H1 (cell line): ENCODE data around the gene DYSF. TPM values are rescaled to one million over a fixed set of nuclear protein-coding genes. Genes with fewer than 3 reads are reported as not detected.

Source experiments
- CTCF ChIA-PET: fragments of 300-600 bp; sonication (Branson Sonifier 250); formaldehyde crosslinking; loops from one replicate; lab custom pipeline; 2021; ENCODE audit not compliant: partially characterized antibody; lab: Charles Lee
- POLR2A ChIA-PET: fragments of 300-600 bp; sonication (Branson Sonifier 250); formaldehyde crosslinking; loops from one replicate; lab custom pipeline; 2021; ENCODE audit warnings: inconsistent platforms; ENCODE audit not compliant: partially characterized antibody; lab: Charles Lee
- DNase-seq, 2 experiments: peaks; one replicate each; pipeline versions ENCODE4 v3.0.0 to v3.0.0-alpha.2; 2010 to 2022; ENCODE audit warnings: low spot score in 2 of 2, low read depth in 1 of 2, mixed read lengths in 1 of 2
- FAIRE-seq: peaks from 2 replicates; lab custom pipeline; 2011; peaks lifted over from hg19 to GRCh38; lab: Jason Lieb, UNC
- H2AFZ ChIP-seq: 2 replicates; pipeline ENCODE4 v1.8.1; 2012; ENCODE audit warnings: low read length, inconsistent platforms
- H2AK5ac ChIP-seq: 2 replicates; pipeline ENCODE4 v1.6.1; 2013; ENCODE audit warnings: low read depth, low read length
- H2BK120ac ChIP-seq: replicated peaks from 2 replicates; pipeline ENCODE3; 2013; ENCODE audit warnings: low read depth, low read length, inconsistent platforms
- H2BK12ac ChIP-seq: 2 replicates; pipeline ENCODE4 v1.6.1; 2013; ENCODE audit warnings: low read depth, low read length
- H2BK15ac ChIP-seq: 2 replicates; pipeline ENCODE4 v1.6.1; 2013; ENCODE audit warnings: low read length
- H2BK20ac ChIP-seq: 2 replicates; pipeline ENCODE4 v1.6.1; 2013; ENCODE audit warnings: low read length
- H2BK5ac ChIP-seq: 2 replicates; pipeline ENCODE4 v1.6.1; 2013; ENCODE audit warnings: low read depth, low read length
- H3K14ac ChIP-seq: 2 replicates; pipeline ENCODE4 v1.6.1; 2013; ENCODE audit warnings: inconsistent platforms; ENCODE audit not compliant: insufficient read length
- H3K18ac ChIP-seq: 2 replicates; pipeline ENCODE4 v1.6.1; 2013; ENCODE audit warnings: low read length; ENCODE audit errors: extremely low read depth
- H3K23ac ChIP-seq: 2 replicates; pipeline ENCODE4 v1.6.1; 2013; ENCODE audit warnings: inconsistent platforms; ENCODE audit not compliant: insufficient read length
- H3K23me2 ChIP-seq: 2 replicates; pipeline ENCODE4 v1.6.1; 2013; ENCODE audit warnings: low read depth, low read length
- H3K27ac ChIP-seq: 2 replicates; pipeline ENCODE4 v1.6.1; 2011; ENCODE audit warnings: low read depth, low read length, inconsistent platforms
- H3K27me3 ChIP-seq, 4 experiments: replicated peaks in 1 of 4; 1 replicate in 1 of 4; 2 replicates in 3 of 4; pipeline versions ENCODE4 v1.6.1 to v1.8.1; 2011 to 2013; ENCODE audit warnings: low read length in 3 of 4, mild to moderate bottlenecking in 3 of 4, inconsistent platforms in 2 of 4, mixed read lengths in 2 of 4, moderate library complexity in 1 of 4; ENCODE audit not compliant: control insufficient read depth in 3 of 4, insufficient read depth in 3 of 4; ENCODE audit errors: extremely low read depth in 1 of 4
- H3K36me3 ChIP-seq, 4 experiments: 2 replicates each; pipeline versions ENCODE4 v1.6.1 to v1.8.1; 2011 to 2013; ENCODE audit warnings: mild to moderate bottlenecking in 4 of 4, low read length in 3 of 4, moderate library complexity in 2 of 4, control low read depth in 1 of 4, inconsistent platforms in 1 of 4; ENCODE audit not compliant: insufficient read depth in 4 of 4, control insufficient read depth in 2 of 4
- H3K4ac ChIP-seq: replicated peaks from 2 replicates; pipeline ENCODE3; 2013; ENCODE audit warnings: low read length, low read depth, mixed read lengths, inconsistent platforms; ENCODE audit not compliant: insufficient read length
- H3K4me1 ChIP-seq, 4 experiments: replicated peaks in 1 of 4; 1 replicate in 1 of 4; 2 replicates in 3 of 4; pipeline versions ENCODE4 v1.6.1 to v1.8.1; 2011 to 2013; ENCODE audit warnings: low read length in 3 of 4, inconsistent platforms in 2 of 4, mixed read lengths in 1 of 4; ENCODE audit not compliant: insufficient read depth in 4 of 4, control insufficient read depth in 3 of 4
- H3K4me2 ChIP-seq, 2 experiments: 2 replicates each; pipeline versions ENCODE4 v1.6.1 to v1.8.1; 2011 to 2013; ENCODE audit warnings: low read depth in 2 of 2, low read length in 2 of 2, control low read depth in 1 of 2, inconsistent platforms in 1 of 2, mild to moderate bottlenecking in 1 of 2; ENCODE audit not compliant: insufficient read depth in 1 of 2
- H3K4me3 ChIP-seq, 4 experiments: fragments of 200-600, 300-600 bp in 1 of 4; sonication (generic), shearing (Covaris generic), sonication (Bioruptor Twin) in 1 of 4; 2 replicates each; pipeline versions ENCODE4 v1.5.1 to v1.8.1; 2011 to 2016; ENCODE audit warnings: low read length in 4 of 4, low read depth in 3 of 4, control low read depth in 2 of 4, inconsistent platforms in 2 of 4, mild to moderate bottlenecking in 2 of 4, mixed read lengths in 1 of 4, moderate library complexity in 1 of 4; ENCODE audit not compliant: insufficient read depth in 2 of 4; ENCODE audit errors: extremely low read depth in 1 of 4
- H3K56ac ChIP-seq: replicated peaks from 2 replicates; pipeline ENCODE3; 2013; ENCODE audit warnings: low read depth, mild to moderate bottlenecking, mixed read lengths, low read length, inconsistent platforms; ENCODE audit not compliant: insufficient read length
- H3K79me1 ChIP-seq: 2 replicates; pipeline ENCODE4 v1.6.1; 2013; ENCODE audit warnings: low read depth, low read length, control low read depth
- H3K79me2 ChIP-seq, 2 experiments: 2 replicates each; pipeline versions ENCODE4 v1.6.1 to v1.8.1; 2012 to 2013; ENCODE audit warnings: low read length in 2 of 2, mild to moderate bottlenecking in 2 of 2, inconsistent platforms in 1 of 2; ENCODE audit not compliant: insufficient read depth in 2 of 2, control insufficient read depth in 1 of 2
- H3K9ac ChIP-seq, 4 experiments: replicated peaks in 1 of 4; 1 replicate in 1 of 4; 2 replicates in 3 of 4; pipeline versions ENCODE4 v1.6.1 to v1.8.1; 2011 to 2013; ENCODE audit warnings: low read depth in 3 of 4, low read length in 3 of 4, control low read depth in 2 of 4, mild to moderate bottlenecking in 2 of 4, moderate library complexity in 2 of 4, inconsistent platforms in 1 of 4; ENCODE audit errors: extremely low read depth in 1 of 4
- H3K9me3 ChIP-seq, 2 experiments: 2 replicates each; pipeline versions ENCODE4 v1.6.1 to v1.8.1; 2012 to 2013; ENCODE audit warnings: mild to moderate bottlenecking in 2 of 2, moderate library complexity in 2 of 2, control low read depth in 1 of 2, inconsistent platforms in 1 of 2, low read depth in 1 of 2, low read length in 1 of 2, mixed read lengths in 1 of 2; ENCODE audit not compliant: insufficient read depth in 2 of 2
- H4K20me1 ChIP-seq, 2 experiments: replicated peaks in 1 of 2; 2 replicates each; pipeline versions ENCODE3 to v1.8.1; 2011 to 2013; ENCODE audit warnings: inconsistent platforms in 2 of 2, low read length in 2 of 2, mild to moderate bottlenecking in 1 of 2; ENCODE audit not compliant: insufficient read depth in 2 of 2, control insufficient read depth in 1 of 2
- H4K5ac ChIP-seq: 2 replicates; pipeline ENCODE4 v1.6.1; 2013; ENCODE audit warnings: low read length, low read depth, mixed read lengths, inconsistent platforms; ENCODE audit not compliant: insufficient read length
- H4K8ac ChIP-seq: 2 replicates; pipeline ENCODE4 v1.8.0; 2013; ENCODE audit warnings: mild to moderate bottlenecking, moderate library complexity, low read length, inconsistent platforms; ENCODE audit not compliant: insufficient read depth; ENCODE audit errors: extremely low read depth
- H4K91ac ChIP-seq: replicated peaks from 2 replicates; pipeline ENCODE3; 2013; ENCODE audit warnings: low read length, mixed read lengths, inconsistent platforms; ENCODE audit not compliant: insufficient read length
- BACH1 ChIP-seq: IDR thresholded peaks from 2 replicates; pipeline ENCODE4 v1.6.1; 2012; ENCODE audit warnings: low read length, improper control_type of control experiment
- CTBP2 ChIP-seq: IDR thresholded peaks from 2 replicates; pipeline ENCODE4 v1.7.0; 2011; ENCODE audit warnings: borderline replicate concordance, mild to moderate bottlenecking, moderate library complexity, mixed read lengths, low read length; ENCODE audit not compliant: insufficient read depth, insufficient read length
- GABPA ChIP-seq: IDR thresholded peaks from 2 replicates; pipeline ENCODE4 v1.6.1; 2011; ENCODE audit warnings: mild to moderate bottlenecking, low read length, moderate library complexity, borderline replicate concordance; ENCODE audit not compliant: insufficient read depth
- HDAC2 ChIP-seq, 2 experiments: fragments of 300-600 bp in 1 of 2; sonication (generic) in 1 of 2; IDR thresholded peaks; 2 replicates each; pipeline ENCODE4 v1.6.1; 2011 to 2012; ENCODE audit warnings: low read depth in 2 of 2, low read length in 2 of 2, mild to moderate bottlenecking in 2 of 2, moderate library complexity in 2 of 2, borderline replicate concordance in 1 of 2, inconsistent platforms in 1 of 2
- JUND ChIP-seq: IDR thresholded peaks from 2 replicates; pipeline ENCODE4 v1.6.1; 2011; ENCODE audit warnings: mild to moderate bottlenecking, improper control_type of control experiment, low read length
- POLR2AphosphoS5 ChIP-seq: IDR thresholded peaks from 2 replicates; pipeline ENCODE4 v1.6.1; 2011; ENCODE audit warnings: low read depth, low read length
- POU5F1 ChIP-seq: IDR thresholded peaks from 2 replicates; pipeline ENCODE4 v1.6.1; 2011; ENCODE audit warnings: low read depth, mild to moderate bottlenecking, low read length, moderate library complexity
- RAD21 ChIP-seq, 2 experiments: IDR thresholded peaks in 1 of 2; conservative IDR thresholded peaks in 1 of 2; 2 replicates each; pipeline ENCODE4 v1.6.1; 2011; ENCODE audit warnings: low read depth in 2 of 2, low read length in 2 of 2, improper control_type of control experiment in 1 of 2, inconsistent platforms in 1 of 2, mild to moderate bottlenecking in 1 of 2, moderate library complexity in 1 of 2
- WGBS, 2 experiments: shearing (Covaris generic) in 1 of 2; methylation state at CpG; one replicate each; pipeline versions ENCODE4 v1.1.6 to v1.1.7; 2013 to 2015; ENCODE audit warnings: low lambda C conversion rate in 2 of 2, mixed read lengths in 2 of 2, inconsistent platforms in 1 of 2, low coverage in 1 of 2, missing lambda C conversion rate in 1 of 2; ENCODE audit not compliant: insufficient replicate concordance in 2 of 2, insufficient coverage in 1 of 2, insufficient read length in 1 of 2; ENCODE audit errors: extremely low coverage in 1 of 2, missing lambda C conversion rate in 1 of 2; 5-methylcytosine and 5-hydroxymethylcytosine counted together
- polyA plus RNA-seq, 7 experiments: library from polyadenylated mRNA; depleted of rRNA in 3 of 7; stranded (reverse) in 5 of 7; unstranded in 2 of 7; fragments of >200 nt in 5 of 7; fragments of 200-250 nt in 2 of 7; gene quantifications; 1 replicate in 5 of 7; 2 replicates in 1 of 7; 4 replicates in 1 of 7; pipeline versions ENCODE4 v1.2.1 to v1.2.3, GENCODE V29; 2011 to 2013; ENCODE audit warnings: missing spikeins in 2 of 7, mixed read lengths in 2 of 7
- total RNA-seq: library from RNA; stranded (reverse); fragmentation: NEBNext Ultra II Directional; extraction: Animal tissue kit (Norgen Biotek cat#: 25700); gene quantifications from 2 replicates; pipeline ENCODE4 v1.2.1, GENCODE V29; 2021

DYSF gene
- total and polyA plus RNA-seq, 2 of the 8 experiments (the other 6 are each of a cell fraction or from before 2014, with no cell fraction given): 5.8 to 7.1 TPM

DNA sequence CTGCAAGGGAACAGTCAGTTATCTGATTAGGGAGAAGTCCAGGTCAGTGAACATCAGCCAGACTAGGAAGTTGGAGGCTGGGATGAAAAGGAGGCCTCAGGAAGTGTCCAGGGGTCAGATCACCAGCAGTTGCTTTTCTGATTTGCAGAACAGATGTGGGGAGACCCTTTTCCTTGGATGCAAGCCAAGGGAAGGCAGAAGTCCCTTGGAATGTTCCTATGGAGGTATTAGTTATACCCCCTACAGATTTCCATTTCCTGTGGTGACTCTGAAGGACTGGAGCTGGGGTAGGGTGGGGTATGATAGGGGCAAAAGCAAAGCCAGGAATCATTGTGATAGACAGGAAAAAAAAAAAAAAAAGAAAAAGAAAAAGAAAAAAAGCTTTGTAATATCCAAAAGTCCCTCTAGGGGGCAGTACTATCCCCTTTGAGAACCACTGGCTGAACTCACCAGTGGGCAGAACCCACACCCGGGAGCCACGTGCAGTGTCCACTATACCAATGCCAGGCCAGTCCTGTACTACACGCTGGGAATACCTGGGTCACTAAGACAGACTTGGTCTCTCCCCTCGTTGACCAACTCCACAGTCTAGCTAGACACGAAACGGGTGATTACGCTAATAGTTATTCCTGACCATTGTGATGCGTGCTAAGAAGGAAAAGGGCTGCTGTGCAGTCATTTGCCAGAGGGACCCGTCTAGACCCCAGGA, 7.4 kb downstream of the DYSF start:
- H3K18ac ChIP-seq: no peak overlapping the region
- peak in 1 of 2 experiments; percentile 67 for DNase-seq
- FAIRE-seq: no peak
- peaks cover 8 to 29% (median 17%) of the 10 kb centered on the region in 4 experiments for H3K4me1 ChIP-seq
- H3K79me2 ChIP-seq: no peaks in the 10 kb centered on the region
- H3K56ac ChIP-seq: no peak overlapping the region
- no peak overlapping the region for H2BK15ac ChIP-seq
- no peaks in the 10 kb centered on the region for H3K79me1 ChIP-seq
- no peak overlapping the region for H2BK20ac ChIP-seq
- H3K9ac ChIP-seq: no peak overlapping the region
- H4K20me1 ChIP-seq: peaks cover 10 to 11% of the 10 kb centered on the region in 2 experiments
- no peak overlapping the region for H2AK5ac ChIP-seq
- H3K9me3 ChIP-seq: no peaks in the 10 kb centered on the region
- no peak overlapping the region for H3K23ac ChIP-seq
- no peak overlapping the region for H3K14ac ChIP-seq
- no peak overlapping the region for H4K8ac ChIP-seq
- H3K27me3 ChIP-seq: peaks cover 24 to 66% (median 57%) of the 10 kb centered on the region in 4 experiments
- peak overlapping the region; percentile 44 to 60 for H3K4me2 ChIP-seq
- peaks cover 1% of the 10 kb centered on the region; the same call in 1 of the 2 replicates for H3K23me2 ChIP-seq
- no peak overlapping the region for H3K4ac ChIP-seq
- no peaks in the 10 kb centered on the region for H3K36me3 ChIP-seq
- H3K27ac ChIP-seq: no peak overlapping the region
- H4K5ac ChIP-seq: no peak overlapping the region
- no peak overlapping the region for H2AFZ ChIP-seq
- no peak overlapping the region for H3K4me3 ChIP-seq
- no peak overlapping the region for H4K91ac ChIP-seq
- ChIA-PET CTCF (interaction anchor here (0.7 to 11.9 kb wide), 23 partner anchors 9 to 317 kb away, joined by 3 to 238 read pairs (median 5); partner anchors contain the start of gene DYSF), POLR2A (interaction anchor here (1.0 to 1.6 kb wide), 2 partner anchors 9 to 128 kb away, joined by 4 to 10 read pairs; no protein-coding TSS in a partner anchor)
- WGBS, 2 experiments: 33% methylated on average over 9 of the region's 9 CpGs; no CpG with 5 or more reads in 1 of the 2 experiments
- H2BK12ac ChIP-seq: no peak overlapping the region
- H2BK120ac ChIP-seq: no peak overlapping the region
- H2BK5ac ChIP-seq: no peak overlapping the region
- peak; percentile 53 to 57 for TF ChIP-seq RAD21 (IDR thresholded peaks at IDR 0.05 in 1 of 2, conservative IDR thresholded peaks at IDR 0.05 in 1 of 2; ENCODE audit: low read depth in 2 of 2, low read length in 2 of 2)
- TF ChIP-seq GABPA: no peak
- TF ChIP-seq HDAC2 (IDR thresholded peaks at IDR 0.05; ENCODE audit: borderline replicate concordance in 1 of 2, low read depth in 2 of 2, low read length in 2 of 2): peak in 1 of 2 experiments; percentile 28; a peak in 1 of 4 replicates
- TF ChIP-seq JUND: 0 out of 2 replicates have a peak, but pooled peaks have one; percentile 13
- no peak for TF ChIP-seq CTBP2
- peak; percentile 89 for TF ChIP-seq POU5F1
- TF ChIP-seq BACH1: peak; percentile 52; the same call in 1 of the 2 replicates
- peak; percentile 86 for TF ChIP-seq POLR2AphosphoS5
